ENCODE results near the gene CDKAL1.

CDKAL1 gene

DNA sequence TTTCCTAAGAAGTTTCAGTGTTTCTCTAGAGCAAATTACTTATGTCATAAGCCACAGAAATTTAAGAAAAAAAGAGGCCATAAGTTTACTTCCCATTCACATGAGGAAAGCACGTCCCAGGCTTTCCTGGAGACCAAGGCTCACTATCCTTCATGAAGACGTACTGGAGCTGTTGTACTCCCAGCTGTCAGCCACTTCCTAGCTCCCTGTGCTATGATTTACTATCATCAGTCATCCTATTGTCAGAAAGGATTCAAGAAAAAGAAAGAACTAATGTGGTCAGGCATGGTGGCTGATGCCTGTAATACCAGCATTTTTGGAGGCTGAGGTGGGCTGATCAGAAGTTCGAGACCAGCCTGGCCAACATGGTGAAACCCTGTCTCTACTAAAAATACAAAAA, 721.9 kb downstream of the CDKAL1 start:
- no peak for DNase-seq (ENCODE audit: low read depth)

DNA sequence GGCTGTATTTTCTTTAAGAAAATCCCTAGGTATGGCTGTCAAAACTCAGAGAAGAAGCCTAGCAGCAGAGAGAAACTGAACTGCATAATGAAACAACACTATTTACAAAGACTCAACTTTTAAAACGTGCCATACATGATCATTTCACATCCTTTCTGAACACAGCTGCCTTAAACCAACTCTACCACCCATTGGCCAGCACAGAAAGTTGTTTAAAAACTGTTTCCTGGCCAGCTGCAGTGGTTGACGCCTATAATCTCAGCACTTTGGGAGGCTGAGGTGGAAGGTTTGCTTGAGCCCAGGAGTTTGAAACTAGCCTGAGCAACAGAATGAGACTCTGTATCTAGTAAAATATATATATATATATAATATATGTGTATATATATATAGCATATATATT, 722.9 kb downstream of the CDKAL1 start:
- no peak for DNase-seq (ENCODE audit: low read depth)

DNA sequence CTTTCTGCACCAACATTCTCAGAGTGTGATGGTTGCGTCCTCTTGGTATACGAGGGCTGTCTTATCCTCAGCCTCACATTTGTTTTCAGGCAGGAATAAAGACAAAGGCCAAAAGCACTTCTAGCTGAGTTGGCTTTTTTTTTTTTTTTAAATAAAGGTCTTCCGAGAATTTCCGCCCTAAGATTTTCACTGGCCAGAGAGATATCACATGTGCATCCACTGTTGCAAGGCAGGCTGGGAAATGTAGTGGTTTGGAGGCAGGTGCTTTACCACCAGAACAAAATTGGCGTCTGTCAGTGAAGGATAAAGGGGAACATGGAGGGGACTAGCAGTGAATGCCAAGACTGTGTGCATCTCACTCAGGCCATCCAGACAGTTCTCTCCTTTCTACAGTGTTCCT, 724.4 kb downstream of the CDKAL1 start:
- DNase-seq (ENCODE audit: low read depth) = no peak

DNA sequence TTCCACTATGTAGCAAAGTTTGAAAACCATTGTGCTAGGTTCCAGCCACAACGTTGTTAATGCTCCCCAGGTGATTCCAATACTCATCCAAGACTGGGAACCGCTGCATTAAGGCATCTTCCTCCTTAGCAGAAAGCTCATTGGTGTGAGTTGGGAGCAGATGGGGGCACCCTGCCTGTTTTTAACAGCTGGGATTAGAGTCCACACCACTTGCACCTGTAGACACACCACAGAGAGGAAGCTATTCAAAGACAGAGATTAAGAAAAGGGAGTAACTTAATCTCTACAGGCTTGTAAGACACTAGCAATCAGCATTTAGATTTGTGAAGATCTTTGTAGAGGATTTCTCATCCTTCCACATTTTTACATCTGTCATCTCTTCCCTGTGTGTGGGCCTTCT, 725.4 kb downstream of the CDKAL1 start:
- DNase-seq (ENCODE audit: low read depth) = no peak

DNA sequence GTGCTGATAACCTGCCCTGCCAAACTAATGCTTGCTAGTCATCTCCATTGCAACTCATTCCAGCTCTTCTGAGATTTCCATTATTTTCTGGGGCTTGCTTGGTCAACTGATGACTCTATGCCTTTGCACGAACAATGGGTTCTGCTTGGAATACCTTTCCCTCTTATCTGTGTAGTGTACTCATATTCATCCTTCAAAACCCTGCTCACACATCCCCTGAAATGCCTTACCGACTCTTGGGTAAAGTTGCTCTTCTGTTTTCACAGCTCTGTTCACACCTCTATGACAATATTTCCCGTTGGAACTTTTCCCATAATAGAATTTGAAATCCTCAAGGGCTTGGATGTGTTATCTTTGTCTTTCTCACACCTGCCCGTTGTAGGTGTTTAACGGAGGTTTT, 728.2 kb downstream of the CDKAL1 start:
- DNase-seq (ENCODE audit: low read depth) = no peak

DNA sequence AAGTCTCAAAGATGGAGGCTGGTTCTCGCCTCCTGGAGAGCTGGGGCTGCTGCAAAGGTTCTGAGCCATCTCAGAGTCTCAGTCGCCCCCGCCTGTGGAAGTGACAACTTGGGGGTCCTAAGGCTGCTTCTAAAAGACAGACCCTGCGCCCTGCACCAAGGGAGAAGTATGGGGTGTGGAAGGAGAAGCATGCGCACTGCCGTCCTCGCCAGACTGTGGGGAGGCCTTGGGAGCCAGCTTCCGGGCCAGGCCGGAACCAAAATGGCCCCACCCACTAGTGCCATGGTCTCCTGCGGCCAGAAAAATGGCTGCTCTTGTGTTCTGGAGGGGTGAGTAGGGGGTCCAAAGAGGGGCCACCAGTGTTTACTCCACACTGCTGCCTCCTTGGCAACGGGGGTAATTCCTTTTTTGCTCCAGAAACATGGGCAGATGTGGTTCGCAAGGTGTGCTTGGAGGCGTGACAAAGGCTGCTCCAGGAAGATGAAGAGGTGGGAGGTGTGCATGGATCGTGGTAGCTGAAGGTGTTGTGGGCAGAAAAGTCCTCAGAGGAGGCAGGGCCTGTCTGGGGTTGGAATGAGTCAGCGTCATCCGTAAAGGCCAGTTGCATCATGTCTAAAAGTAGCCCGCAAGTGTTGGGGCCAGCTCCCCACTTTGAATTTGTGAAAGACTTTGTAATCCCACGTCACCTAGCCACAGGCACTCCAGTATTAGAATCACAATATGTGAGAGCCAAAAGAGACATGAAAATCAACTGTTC, 729.5 kb downstream of the CDKAL1 start:
- no peak for DNase-seq (ENCODE audit: low read depth)

DNA sequence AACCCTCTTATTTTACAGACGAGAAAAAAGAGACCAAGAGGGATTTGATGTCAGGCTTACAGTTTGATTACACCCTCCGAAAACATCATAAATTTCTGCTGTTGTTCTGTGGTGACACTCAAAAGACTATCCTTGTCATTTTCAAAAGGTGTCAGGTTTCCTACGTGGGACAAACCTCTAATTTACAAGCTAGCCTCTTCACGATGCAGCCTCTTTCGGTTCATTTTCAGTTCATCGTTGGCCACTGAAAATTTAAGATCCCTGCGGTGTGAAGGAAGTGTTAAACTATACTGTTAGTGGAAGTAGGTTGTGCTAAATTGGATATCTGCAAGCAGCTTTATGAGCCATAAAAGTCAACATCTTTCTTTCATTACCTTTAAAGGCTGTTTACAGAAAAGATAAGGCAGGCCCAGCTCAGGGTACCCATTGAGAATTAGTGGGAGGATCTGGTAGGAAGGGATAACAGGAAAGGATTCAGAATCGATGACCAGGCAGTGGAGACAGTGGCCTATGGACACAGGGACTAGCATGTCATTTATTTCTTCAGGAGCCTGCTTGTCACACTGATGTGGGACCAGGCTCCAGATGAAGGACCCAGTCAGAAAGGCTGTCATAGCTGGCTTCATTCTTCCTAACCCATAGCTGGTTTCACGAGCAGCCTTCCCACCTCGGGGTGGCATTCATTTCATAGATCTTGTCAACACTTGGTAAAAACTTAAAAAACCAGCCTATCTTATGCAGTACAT, 730.2 kb downstream of the CDKAL1 start:
- no peak for DNase-seq (ENCODE audit: low read depth)

DNA sequence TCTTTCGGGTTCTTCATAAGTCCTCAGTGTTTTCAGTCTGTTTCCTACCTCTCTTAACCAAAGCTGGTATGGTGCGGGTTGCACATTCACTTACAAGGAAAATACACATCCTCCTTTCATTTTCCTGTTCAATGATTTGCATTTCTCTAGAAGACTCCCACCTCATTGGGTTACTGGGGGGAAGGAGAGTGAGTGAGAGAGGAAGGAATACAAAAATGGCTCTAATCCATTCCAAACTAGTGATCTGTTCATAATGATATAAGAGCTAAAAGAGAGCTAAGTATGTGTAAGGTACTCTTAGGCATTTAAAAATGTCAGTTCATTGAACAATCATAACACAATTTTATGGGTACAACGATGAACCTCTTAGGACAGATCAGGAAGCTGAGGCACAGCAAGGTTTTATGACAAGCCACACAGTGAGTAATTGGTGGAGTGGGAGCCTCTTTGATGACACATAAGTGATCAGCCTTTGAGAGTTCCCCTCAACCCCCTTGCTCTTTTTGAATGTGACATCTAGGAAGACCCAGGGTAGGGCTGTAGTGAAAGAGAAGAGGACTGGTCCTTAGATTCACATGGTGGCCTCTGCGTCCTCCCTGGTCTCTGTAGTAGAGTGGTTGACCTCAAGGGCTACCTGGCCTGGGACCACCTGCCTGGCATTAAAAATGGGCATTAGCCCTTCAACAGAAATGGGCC, 730.9 kb downstream of the CDKAL1 start:
- no peak for DNase-seq (ENCODE audit: low read depth)

DNA sequence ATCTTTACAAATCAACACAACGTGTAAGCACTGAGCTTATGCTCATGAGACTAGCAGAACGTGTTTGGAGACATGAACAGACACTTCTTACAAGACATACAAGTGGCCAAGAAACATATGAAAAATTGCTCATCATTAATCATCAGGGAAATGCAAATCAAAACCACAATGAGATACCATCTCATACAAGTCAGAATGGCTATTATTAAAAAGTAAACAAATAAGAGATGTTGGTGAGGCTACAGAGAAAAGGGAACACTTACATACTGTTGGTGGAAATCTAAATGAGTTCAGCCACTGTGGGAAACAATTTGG, 731.4 kb downstream of the CDKAL1 start:
- DNase-seq (ENCODE audit: low read depth) = no peak

DNA sequence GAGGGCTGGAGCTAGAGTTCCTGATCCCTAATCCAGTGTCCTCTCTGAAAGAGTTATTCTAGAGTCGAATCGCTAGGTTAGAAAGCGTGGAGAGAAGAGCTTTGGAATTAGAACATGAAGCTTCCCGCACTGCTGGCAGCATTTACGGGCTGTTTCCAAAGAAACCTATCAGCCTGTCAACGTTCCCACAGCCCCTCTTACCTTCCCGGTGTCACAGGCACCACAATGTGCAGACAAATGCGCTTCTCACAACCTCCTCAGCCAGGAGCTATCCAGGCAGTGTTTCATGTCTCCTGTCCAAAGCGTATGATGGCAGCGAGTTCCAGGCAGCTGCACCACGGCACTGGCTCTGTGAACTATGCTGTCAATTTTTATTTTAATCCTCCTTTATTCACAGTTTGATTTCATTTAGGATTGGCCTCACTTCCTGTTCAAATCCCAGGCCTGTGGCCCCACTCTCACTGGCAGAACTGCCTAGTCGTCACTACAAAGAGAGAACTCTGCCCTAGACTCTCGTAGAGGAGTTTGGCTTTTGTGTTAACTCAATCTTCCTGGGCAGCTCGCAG, 736.5 kb downstream of the CDKAL1 start:
- no peak for DNase-seq (ENCODE audit: low read depth)

DNA sequence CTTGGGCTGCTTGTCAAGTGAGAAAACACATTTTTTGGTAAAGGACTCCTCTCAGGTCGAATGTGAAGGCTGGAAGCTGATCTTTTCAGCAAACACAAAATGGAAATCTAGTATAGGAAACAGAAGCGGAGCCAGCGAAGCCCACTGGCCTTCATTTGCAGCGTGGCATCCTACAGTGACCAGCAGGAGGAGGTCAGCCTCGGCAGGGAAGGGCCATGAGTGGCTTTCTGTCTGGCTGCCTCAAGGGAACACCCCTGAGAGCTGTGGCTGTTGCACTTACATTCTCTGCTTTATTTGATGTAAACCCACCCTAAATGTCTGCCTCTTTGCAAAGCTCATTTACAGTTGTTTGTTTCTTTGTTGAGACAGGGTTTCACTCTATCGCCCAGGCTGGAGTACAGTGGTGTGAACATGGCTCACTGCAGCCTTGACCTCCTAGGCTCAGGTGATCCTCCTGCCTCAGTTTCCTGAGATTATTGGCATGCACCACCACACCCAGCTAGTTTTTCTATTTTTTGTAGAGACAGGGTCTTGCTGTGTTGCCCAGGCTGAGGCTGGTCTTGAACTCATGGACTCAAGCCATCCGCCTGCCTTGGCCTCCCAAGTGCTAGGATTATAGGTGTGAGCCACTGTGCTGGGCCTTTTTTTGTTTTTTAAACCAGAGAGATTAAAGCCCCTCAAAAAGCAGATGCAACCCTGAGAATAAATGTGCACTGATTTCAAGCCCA, 737.3 kb downstream of the CDKAL1 start:
- no peak for DNase-seq (ENCODE audit: low read depth)

DNA sequence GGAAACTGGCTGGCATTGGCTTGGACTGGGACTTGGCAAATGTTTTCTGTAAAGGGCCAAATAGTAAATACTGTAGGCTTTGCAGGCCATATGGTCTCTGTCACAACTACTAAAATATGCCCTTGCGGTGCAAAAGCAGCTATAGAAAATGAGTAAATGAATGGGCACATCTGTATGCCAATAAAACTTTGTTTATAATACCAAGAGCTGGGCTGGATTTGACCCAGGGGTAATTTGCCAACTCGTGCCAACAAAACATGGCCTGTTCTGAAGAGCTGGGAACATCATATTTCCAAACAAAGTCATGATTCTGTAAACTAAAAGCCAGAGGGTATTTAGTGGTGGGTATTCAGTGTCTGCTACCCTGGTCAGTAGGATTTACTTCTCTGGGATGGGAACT, 739.2 kb downstream of the CDKAL1 start:
- DNase-seq (ENCODE audit: low read depth) = no peak

DNA sequence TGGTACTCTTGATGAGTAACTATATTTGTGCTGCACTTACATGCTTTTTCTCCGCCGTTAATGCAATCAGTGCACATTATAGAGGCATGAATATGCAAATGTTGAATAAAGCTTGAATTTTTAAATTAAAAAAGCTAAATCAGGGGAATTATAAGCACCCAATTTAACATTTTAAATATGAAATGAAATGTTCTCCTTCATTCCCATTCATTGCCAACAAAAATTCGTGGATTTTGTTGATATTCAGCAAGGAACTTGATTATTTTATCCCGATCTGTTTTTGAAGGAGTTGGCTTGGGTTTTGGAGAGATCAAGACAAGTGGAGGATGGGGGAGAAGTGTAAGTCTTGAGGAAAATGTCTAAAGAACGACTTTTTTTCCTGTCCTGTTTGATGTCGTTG, 740.6 kb downstream of the CDKAL1 start:
- no peak for DNase-seq (ENCODE audit: low read depth)

DNA sequence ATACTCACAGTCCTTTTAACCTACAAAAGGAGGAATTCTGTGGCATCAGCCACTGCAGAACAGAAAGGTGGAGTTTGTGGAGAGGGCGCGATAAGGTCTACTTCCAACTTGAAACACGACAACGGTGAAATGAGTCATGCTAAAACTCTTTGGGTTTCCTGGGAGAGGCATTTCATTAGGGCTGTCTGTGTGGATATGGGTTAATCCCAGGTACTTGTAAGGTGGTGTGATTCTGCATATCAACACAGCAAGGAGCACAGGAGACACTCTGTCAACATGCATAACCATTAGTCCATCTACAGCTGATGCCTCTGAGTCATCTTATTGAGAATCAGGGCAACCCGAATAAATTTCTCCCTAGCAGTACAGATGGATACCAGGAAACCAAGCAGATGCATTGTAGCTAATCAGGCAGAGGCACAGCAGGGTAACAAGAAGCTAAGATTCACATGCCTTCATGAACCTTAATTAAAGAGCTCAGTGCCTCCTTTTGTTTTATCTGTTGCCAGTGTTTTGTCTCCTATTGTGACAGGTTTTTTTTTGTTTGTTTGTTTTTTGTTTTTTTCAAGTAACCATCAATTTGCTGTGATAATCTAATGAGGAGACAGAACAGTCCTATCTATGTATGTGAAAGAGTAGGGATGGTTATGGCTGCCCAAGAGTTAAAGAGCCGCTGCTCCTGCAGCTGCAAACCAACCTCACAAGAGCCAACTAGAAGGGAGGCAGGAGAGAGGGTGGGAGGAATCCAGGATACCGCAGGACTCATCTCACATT, 743.5 kb downstream of the CDKAL1 start:
- no peak for DNase-seq (ENCODE audit: low read depth)

DNA sequence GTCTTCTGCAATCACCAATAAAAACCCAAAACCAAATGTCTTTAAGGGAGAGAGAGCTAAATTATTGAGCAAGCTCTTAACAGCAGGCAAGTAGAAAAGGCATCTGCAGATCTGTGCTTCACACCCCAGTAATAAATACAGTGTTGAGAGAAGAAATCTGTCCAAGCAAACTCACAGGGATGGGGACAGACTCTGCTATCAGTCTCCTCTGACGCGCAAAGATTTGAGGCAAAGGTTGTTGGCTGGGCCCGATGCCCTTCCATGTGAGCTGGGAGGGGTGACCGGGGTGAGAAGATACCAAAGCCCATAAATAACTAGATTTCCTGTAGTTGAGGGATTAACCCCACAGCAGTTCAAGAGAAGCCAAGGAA, 744.1 kb downstream of the CDKAL1 start:
- DNase-seq (ENCODE audit: low read depth) = no peak

DNA sequence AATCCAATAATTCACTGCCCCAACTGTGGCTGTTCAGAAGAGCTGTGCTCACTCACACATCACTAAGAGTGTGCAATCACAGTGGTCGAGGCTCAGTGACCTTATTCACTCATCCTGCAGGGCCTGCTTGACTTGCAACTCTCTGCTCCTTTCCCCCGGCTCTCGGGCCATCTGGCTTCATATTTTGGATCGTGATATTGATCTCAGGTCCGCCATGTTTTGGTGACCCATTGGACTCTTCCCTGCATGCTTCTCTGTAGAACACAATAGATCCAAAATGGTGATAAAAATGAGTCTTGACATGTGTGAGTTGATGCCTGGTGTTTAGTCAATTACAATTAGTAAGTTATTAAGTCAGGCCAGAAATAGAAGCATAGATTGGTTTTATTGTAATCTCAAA, 745.4 kb downstream of the CDKAL1 start:
- DNase-seq (ENCODE audit: low read depth) = no peak

DNA sequence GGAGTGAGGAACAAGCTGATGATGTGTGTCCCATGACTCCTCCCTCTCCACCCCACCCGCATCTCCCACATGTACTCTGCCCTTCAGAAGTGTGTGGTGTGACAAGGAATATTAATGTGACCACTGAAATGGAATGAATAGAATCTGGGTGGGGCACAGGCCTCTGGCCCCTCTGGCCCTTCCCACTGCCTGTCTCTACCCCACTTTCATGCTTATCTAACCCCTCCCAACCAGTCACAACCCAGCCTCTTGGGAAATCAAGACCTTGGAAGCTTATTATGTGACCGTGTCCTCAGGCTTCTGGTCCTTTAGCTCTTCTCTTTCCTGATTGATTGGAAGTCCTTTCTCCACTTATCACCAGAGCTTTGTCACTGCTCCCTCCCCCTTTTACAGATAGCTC, 747.1 kb downstream of the CDKAL1 start:
- no peak for DNase-seq (ENCODE audit: low read depth)
